Liver (tissue), 3 donors: Measurements from ENCODE around the gene ENTHD1.

ENCODE experiments used
- EGR1 ChIP-seq, 2 donors: IDR thresholded peaks; 2 replicates each; pipeline ENCODE4 v1.6.1; 2016 to 2018; ENCODE audit warnings: antibody characterized with exemption in 2 of 2, low read depth in 2 of 2
- FOXA2 ChIP-seq: IDR thresholded peaks from 2 replicates; pipeline ENCODE4 v1.6.1; 2016; ENCODE audit warnings: antibody characterized with exemption
- RAD21 ChIP-seq, 2 donors: IDR thresholded peaks; 2 replicates each; pipeline ENCODE4 v1.6.1; 2016; ENCODE audit warnings: antibody characterized with exemption in 2 of 2, mild to moderate bottlenecking in 2 of 2
- TF ChIP-seq, protein P1 (sequence below): fragments of 150-350 bp; IDR thresholded peaks from 2 replicates; pipeline ENCODE4 v1.5.1; 2017; ENCODE audit warnings: improper control_type of control experiment, low read depth, low read length; ENCODE audit not compliant: missing input control
- TF ChIP-seq, protein P2 (sequence below): IDR thresholded peaks from 2 replicates; pipeline ENCODE4 v1.6.1; 2016; ENCODE audit warnings: antibody characterized with exemption, mild to moderate bottlenecking
- TF ChIP-seq, protein P3 (sequence below): IDR thresholded peaks from 2 replicates; pipeline ENCODE4 v1.6.1; 2016; ENCODE audit warnings: antibody characterized with exemption
- donor health status: healthy.
- donor health status: healthy.

DNA sequence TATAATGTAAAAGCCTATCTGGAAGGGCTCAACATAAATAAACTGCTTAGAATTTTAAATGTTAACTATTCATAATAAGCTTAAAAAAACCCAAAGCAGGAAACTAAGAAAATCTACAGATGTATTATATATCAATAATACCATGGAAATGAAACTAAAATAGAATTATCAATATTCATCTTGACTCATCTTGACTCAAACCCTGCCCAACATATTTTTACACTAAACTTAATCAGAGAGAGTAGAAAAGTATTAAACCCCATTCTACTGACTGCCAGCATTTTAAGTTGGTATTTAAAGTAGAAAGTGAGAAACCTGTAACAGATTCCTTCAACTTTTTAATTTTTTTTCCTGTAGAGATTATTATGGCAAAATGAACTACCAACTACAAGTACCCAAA is 149.2 kb downstream of the ENTHD1 start:
- TF ChIP-seq, protein P1, sequence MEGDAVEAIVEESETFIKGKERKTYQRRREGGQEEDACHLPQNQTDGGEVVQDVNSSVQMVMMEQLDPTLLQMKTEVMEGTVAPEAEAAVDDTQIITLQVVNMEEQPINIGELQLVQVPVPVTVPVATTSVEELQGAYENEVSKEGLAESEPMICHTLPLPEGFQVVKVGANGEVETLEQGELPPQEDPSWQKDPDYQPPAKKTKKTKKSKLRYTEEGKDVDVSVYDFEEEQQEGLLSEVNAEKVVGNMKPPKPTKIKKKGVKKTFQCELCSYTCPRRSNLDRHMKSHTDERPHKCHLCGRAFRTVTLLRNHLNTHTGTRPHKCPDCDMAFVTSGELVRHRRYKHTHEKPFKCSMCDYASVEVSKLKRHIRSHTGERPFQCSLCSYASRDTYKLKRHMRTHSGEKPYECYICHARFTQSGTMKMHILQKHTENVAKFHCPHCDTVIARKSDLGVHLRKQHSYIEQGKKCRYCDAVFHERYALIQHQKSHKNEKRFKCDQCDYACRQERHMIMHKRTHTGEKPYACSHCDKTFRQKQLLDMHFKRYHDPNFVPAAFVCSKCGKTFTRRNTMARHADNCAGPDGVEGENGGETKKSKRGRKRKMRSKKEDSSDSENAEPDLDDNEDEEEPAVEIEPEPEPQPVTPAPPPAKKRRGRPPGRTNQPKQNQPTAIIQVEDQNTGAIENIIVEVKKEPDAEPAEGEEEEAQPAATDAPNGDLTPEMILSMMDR, result no peak
- TF ChIP-seq, protein P2, sequence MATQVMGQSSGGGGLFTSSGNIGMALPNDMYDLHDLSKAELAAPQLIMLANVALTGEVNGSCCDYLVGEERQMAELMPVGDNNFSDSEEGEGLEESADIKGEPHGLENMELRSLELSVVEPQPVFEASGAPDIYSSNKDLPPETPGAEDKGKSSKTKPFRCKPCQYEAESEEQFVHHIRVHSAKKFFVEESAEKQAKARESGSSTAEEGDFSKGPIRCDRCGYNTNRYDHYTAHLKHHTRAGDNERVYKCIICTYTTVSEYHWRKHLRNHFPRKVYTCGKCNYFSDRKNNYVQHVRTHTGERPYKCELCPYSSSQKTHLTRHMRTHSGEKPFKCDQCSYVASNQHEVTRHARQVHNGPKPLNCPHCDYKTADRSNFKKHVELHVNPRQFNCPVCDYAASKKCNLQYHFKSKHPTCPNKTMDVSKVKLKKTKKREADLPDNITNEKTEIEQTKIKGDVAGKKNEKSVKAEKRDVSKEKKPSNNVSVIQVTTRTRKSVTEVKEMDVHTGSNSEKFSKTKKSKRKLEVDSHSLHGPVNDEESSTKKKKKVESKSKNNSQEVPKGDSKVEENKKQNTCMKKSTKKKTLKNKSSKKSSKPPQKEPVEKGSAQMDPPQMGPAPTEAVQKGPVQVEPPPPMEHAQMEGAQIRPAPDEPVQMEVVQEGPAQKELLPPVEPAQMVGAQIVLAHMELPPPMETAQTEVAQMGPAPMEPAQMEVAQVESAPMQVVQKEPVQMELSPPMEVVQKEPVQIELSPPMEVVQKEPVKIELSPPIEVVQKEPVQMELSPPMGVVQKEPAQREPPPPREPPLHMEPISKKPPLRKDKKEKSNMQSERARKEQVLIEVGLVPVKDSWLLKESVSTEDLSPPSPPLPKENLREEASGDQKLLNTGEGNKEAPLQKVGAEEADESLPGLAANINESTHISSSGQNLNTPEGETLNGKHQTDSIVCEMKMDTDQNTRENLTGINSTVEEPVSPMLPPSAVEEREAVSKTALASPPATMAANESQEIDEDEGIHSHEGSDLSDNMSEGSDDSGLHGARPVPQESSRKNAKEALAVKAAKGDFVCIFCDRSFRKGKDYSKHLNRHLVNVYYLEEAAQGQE, result no peak
- no peak for TF ChIP-seq RAD21 (IDR thresholded peaks at IDR 0.05)
- no peak for TF ChIP-seq EGR1 (IDR thresholded peaks at IDR 0.05; ENCODE audit: low read depth in 2 of 2)
- TF ChIP-seq FOXA2, result no peak
- TF ChIP-seq, protein P3, sequence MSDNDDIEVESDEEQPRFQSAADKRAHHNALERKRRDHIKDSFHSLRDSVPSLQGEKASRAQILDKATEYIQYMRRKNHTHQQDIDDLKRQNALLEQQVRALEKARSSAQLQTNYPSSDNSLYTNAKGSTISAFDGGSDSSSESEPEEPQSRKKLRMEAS, result no peak
